Body of pancreas (tissue), 4 donors: ENCODE results near the gene KLHL8. TPM values are rescaled to one million over a fixed set of nuclear protein-coding genes. Genes with fewer than 3 reads are reported as not detected.

Experiments used
- ATAC-seq: fragments of 150-250 bp; one replicate; pipeline ENCODE4 v1.9.1; 2016
- DNase-seq, 4 donors: peaks; one replicate each; pipeline ENCODE4 v3.0.0-alpha.2; 2019
- H3K27ac ChIP-seq, 4 donors: fragments of 200-600 bp; sonication (generic); 1 replicate in 3 of 4; 2 replicates in 1 of 4; pipeline versions ENCODE4 v1.5.1 to v1.6.1; 2016 to 2019; ENCODE audit warnings: mild to moderate bottlenecking in 1 of 4, mixed read lengths in 1 of 4, moderate library complexity in 1 of 4
- H3K27me3 ChIP-seq, 2 donors: fragments of 200-600 bp; sonication (generic); one replicate each; pipeline ENCODE4 v1.6.0; 2016; ENCODE audit warnings: mild to moderate bottlenecking in 1 of 2
- H3K36me3 ChIP-seq, 2 donors: fragments of 200-600 bp; sonication (generic); replicated peaks in 1 of 2; 2 replicates each; pipeline ENCODE4 v1.5.1; 2016; ENCODE audit warnings: low read depth in 2 of 2; ENCODE audit not compliant: insufficient read depth in 1 of 2
- H3K4me1 ChIP-seq: fragments of 200-600 bp; sonication (generic); one replicate; pipeline ENCODE4 v1.6.0; 2016
- H3K4me3 ChIP-seq, 2 donors: fragments of 200-600 bp; sonication (generic); 1 replicate in 1 of 2; 2 replicates in 1 of 2; pipeline ENCODE4 v1.5.1; 2016 to 2019
- H3K9me3 ChIP-seq, 3 donors: fragments of 200-600 bp; sonication (generic); 1 replicate in 2 of 3; 2 replicates in 1 of 3; pipeline ENCODE4 v1.5.1; 2016
- POLR2A ChIP-seq, 3 donors: fragments of 450-650 bp; IDR thresholded peaks; one replicate each; pipeline ENCODE4 v1.6.1; 2016; ENCODE audit warnings: antibody characterized with exemption in 3 of 3, mild to moderate bottlenecking in 2 of 3
- WGBS, 2 donors: methylation state at CpG; one replicate each; pipeline ENCODE4 v1.1.5; 2017; 5-methylcytosine and 5-hydroxymethylcytosine counted together
- intact Hi-C: fragments of 100-400 bp; cut with DNase I; formaldehyde crosslinking; loops from one replicate; pipeline ENCODE4 v1.15.1; 2023
- total RNA-seq, 2 donors: library from RNA; depleted of rRNA; stranded (reverse); fragments of >200 nt; gene quantifications; one replicate each; pipeline ENCODE4 v1.1.0, GENCODE V29; 2016
- TF ChIP-seq, protein P1 (sequence below), 7 experiments: fragments of 450-650 bp in 4 of 7; fragments of 200-600 bp in 3 of 7; sonication (generic) in 3 of 7; IDR thresholded peaks; one replicate each; pipeline ENCODE4 v1.5.1; 2016 to 2019; ENCODE audit warnings: antibody characterized with exemption in 7 of 7

Gene KLHL8
- total RNA-seq, 2 donors from 2014 or later, result 4.4 to 9.9 TPM

DNA sequence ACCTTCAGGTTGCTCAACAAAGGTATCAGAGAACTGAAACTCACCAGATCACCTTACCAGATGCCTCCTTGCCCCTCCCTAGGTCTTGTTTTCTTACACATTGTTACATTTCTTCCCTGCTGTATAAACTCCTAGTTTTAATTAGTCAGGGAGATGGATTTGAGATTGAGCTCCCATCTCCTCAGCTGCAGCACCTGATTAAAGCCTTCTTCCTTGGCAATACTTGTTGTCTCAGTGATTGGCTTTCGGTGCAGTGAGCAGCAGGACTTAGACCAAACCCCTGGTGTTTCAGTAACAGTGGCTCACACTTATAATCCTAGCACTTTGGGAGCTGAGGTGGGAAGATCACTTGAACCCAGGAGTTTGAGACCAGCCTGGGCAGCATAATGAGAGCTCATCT is 42.5 kb upstream of the KLHL8 start:
- TF ChIP-seq POLR2A (IDR thresholded peaks at IDR 0.05), result no peak
- TF ChIP-seq, protein P1, sequence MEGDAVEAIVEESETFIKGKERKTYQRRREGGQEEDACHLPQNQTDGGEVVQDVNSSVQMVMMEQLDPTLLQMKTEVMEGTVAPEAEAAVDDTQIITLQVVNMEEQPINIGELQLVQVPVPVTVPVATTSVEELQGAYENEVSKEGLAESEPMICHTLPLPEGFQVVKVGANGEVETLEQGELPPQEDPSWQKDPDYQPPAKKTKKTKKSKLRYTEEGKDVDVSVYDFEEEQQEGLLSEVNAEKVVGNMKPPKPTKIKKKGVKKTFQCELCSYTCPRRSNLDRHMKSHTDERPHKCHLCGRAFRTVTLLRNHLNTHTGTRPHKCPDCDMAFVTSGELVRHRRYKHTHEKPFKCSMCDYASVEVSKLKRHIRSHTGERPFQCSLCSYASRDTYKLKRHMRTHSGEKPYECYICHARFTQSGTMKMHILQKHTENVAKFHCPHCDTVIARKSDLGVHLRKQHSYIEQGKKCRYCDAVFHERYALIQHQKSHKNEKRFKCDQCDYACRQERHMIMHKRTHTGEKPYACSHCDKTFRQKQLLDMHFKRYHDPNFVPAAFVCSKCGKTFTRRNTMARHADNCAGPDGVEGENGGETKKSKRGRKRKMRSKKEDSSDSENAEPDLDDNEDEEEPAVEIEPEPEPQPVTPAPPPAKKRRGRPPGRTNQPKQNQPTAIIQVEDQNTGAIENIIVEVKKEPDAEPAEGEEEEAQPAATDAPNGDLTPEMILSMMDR (IDR thresholded peaks at IDR 0.05), result no peak
- ATAC-seq, result no peak
- no peaks in the 10 kb centered on the region for H3K4me1 ChIP-seq
- H3K36me3 ChIP-seq, result no peaks in the 10 kb centered on the region
- no peaks in the 10 kb centered on the region for H3K27me3 ChIP-seq
- no peak overlapping the region for H3K27ac ChIP-seq
- intact Hi-C loops, result no loop called here
- H3K4me3 ChIP-seq, result no peak overlapping the region
- 86 to 95% methylated on average over 1 of the region's 1 CpG for WGBS, 2 donors
- no peaks in the 10 kb centered on the region for H3K9me3 ChIP-seq
- DNase-seq, result no peak

DNA sequence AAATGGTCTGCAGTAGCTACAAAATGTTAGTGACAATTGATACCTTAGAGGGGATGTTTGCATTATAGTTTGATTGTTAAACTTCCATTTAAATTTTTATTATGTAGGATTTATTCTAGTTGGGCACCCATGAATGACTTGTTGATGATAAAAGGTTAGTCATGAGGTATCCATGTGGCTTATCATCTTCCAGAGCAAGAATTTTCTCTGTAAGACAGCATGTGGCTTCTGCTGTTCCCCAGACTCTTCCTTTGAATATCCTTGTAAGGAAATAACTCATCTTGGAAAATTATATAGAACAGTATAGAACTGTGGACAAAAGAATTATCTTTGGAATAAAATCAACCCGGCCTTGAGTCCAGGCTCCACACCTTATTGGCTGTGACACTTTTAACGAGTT is 40.1 kb upstream of the KLHL8 start:
- 80 to 85% methylated on average over 2 of the region's 2 CpGs for WGBS, 2 donors
- DNase-seq, result no peak

DNA sequence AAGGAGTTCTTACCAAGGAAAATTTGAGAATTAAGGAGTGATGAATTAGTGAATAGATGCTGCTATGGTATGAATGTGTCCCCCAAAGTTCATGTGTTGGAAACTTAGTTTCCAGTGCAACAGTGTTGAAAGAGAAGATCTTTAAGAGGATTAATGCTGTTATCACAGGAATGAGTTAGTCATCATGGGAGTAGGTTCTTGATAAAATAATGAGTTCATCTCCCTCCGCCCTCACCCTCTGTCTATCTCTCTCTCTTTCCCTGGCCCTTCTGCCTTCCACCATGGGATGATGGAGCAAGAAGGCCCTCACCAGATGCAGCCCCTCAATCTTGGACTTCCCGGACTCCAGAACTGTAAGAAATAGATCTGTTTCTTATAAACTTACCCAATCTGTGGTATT is 38.3 kb upstream of the KLHL8 start:
- WGBS, 2 donors, result 80 to 98% methylated on average over 2 of the region's 2 CpGs
- Histone ChIP-seq H3K27ac (no peak overlapping the region), H3K9me3 (no peaks in the 10 kb centered on the region), H3K4me3 (no peak overlapping the region), H3K36me3 (no peaks in the 10 kb centered on the region), H3K27me3 (no peaks in the 10 kb centered on the region), H3K4me1 (no peaks in the 10 kb centered on the region)
- no peak for TF ChIP-seq POLR2A (IDR thresholded peaks at IDR 0.05)
- TF ChIP-seq, protein P1 (IDR thresholded peaks at IDR 0.05), result no peak
- no peak for ATAC-seq
- no peak for DNase-seq
- intact Hi-C loops, result no loop called here

More for the DNA sequence above, 40.1 kb upstream of the KLHL8 start:
- Histone ChIP-seq H3K4me1 (no peaks in the 10 kb centered on the region), H3K27ac (no peak overlapping the region), H3K27me3 (no peaks in the 10 kb centered on the region), H3K4me3 (no peak overlapping the region), H3K36me3 (no peaks in the 10 kb centered on the region), H3K9me3 (no peaks in the 10 kb centered on the region)
- intact Hi-C loops, result no loop called here
- no peak for ATAC-seq
- no peak for TF ChIP-seq POLR2A (IDR thresholded peaks at IDR 0.05)
- TF ChIP-seq, protein P1 (IDR thresholded peaks at IDR 0.05), result no peak

DNA sequence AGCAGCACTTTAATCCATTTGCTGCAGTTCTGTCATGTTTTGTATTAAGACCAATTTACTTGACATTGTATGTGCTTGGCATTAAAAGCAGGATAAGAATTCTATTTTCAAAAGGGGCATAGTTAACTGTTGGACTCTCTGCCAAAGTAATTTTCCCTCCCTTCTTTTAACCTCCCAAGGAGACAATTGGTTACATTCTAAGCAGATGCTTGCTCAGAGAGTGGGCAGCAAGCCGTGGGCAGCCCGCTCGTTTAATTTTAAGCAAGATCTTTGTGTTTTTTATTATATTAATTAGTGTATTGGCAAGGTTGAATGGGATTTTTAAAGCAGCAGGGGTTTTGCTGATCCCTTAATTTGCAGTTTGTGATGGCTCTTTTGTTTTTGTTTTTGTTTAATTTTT is 37.1 kb upstream of the KLHL8 start:
- intact Hi-C loops, result no loop called here
- TF ChIP-seq, protein P1 (IDR thresholded peaks at IDR 0.05), result no peak
- no peak for TF ChIP-seq POLR2A (IDR thresholded peaks at IDR 0.05)
- 51 to 52% methylated on average over 3 of the region's 3 CpGs for WGBS, 2 donors
- Histone ChIP-seq H3K36me3 (no peaks in the 10 kb centered on the region), H3K4me3 (no peak overlapping the region), H3K27me3 (no peaks in the 10 kb centered on the region), H3K27ac (no peak overlapping the region), H3K4me1 (no peaks in the 10 kb centered on the region), H3K9me3 (no peaks in the 10 kb centered on the region)
- DNase-seq (no peak), ATAC-seq (no peak)

DNA sequence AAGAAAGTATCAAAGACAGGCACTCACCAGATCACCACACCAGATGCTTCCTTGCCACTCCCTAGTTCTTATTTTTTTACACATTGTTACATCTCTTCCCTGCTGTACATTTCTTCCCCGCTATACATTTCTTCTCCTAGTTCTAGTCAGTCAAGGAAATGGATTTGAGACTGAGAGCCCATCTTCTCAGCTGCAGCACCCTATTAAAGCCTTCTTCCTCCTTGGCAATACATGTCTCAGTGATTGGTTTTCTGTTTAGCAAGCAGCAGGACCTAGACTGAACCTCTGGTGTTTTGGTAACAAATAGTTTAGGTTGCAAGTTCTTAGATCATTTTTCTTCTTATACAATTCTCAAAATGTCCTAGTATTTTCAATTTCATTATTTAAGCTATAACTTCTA is 35.3 kb upstream of the KLHL8 start:
- Histone ChIP-seq H3K4me1 (no peaks in the 10 kb centered on the region), H3K36me3 (no peaks in the 10 kb centered on the region), H3K9me3 (no peaks in the 10 kb centered on the region), H3K27ac (no peak overlapping the region), H3K4me3 (no peak overlapping the region), H3K27me3 (no peaks in the 10 kb centered on the region)
- intact Hi-C loops, result no loop called here
- 94 to 96% methylated on average over 1 of the region's 1 CpG for WGBS, 2 donors
- ATAC-seq, result no peak
- no peak for DNase-seq
- TF ChIP-seq, protein P1 (IDR thresholded peaks at IDR 0.05), result no peak
- TF ChIP-seq POLR2A (IDR thresholded peaks at IDR 0.05), result no peak
